Measurements from ENCODE around the gene SLC25A17. TPM values are rescaled to one million over a fixed set of nuclear protein-coding genes. Genes with fewer than 3 reads are reported as not detected.
A peak's percentile ranks its signal among the peaks of the same experiment; 100 is the strongest.
"Not testable (repeated sequence)": the region's sequence is repeated elsewhere in the genome, so short reads cannot be mapped to it uniquely, and the experiment has no call there.

Gene SLC25A17
- total and polyA plus RNA-seq, 2 donors (not counting 1 experiment from before 2014, with no cell fraction given) = 12.9 to 28.7 TPM

- TF ChIP-seq CTCF (conservative IDR thresholded peaks at IDR 0.05 in 1 of 2, IDR thresholded peaks at IDR 0.05 in 1 of 2; ENCODE audit: low read depth in 1 of 2, low read length in 2 of 2) (no peak), EZH2 (IDR thresholded peaks at IDR 0.05; ENCODE audit: low read length, missing control alignments) (no peak)
- Histone ChIP-seq H3K4me3 (replicated peaks in 1 of 4; ENCODE audit: control extremely low read depth in 1 of 4, insufficient read depth in 1 of 4, low read depth in 3 of 4, low read length in 4 of 4) (no peak overlapping the region), H3K9me3 (ENCODE audit: control insufficient read depth, insufficient read depth, low read depth, low read length) (no peaks in the 10 kb centered on the region), H4K20me1 (ENCODE audit: control insufficient read depth, extremely low read depth, insufficient read depth, low read length) (no peaks in the 10 kb centered on the region), H3K27me3 (ENCODE audit: control insufficient read depth, insufficient read depth, low read length) (no peaks in the 10 kb centered on the region), H3K4me1 (ENCODE audit: control insufficient read depth, extremely low read depth, insufficient read depth, low read length) (peaks cover 5% of the 10 kb centered on the region), H3K79me2 (ENCODE audit: control insufficient read depth, insufficient read depth, low read length) (no peaks in the 10 kb centered on the region), H3K36me3 (ENCODE audit: control insufficient read depth, insufficient read depth, low read length) (no peaks in the 10 kb centered on the region), H3K27ac (ENCODE audit: insufficient read depth, low read length) (no peak overlapping the region), H3K4me2 (ENCODE audit: extremely low read depth, insufficient read depth, low read length) (peak overlapping the region; percentile 41), H3K9ac (ENCODE audit: insufficient read depth, low read length) (no peak overlapping the region), H2AFZ (ENCODE audit: low read length) (no peak overlapping the region)
- DNase-seq (ENCODE audit: low read depth in 2 of 2) = peak; percentile 65 to 79
Observed at GRCh38 chr22:40721266-40721665, 97.9 kb downstream of the SLC25A17 start.

GRCh38 chr22:40720538-40721256 is 98.4 kb downstream of the SLC25A17 start:
- no peak overlapping the region for H2AFZ ChIP-seq (ENCODE audit: low read length)
- H3K9me3 ChIP-seq (ENCODE audit: control insufficient read depth, insufficient read depth, low read depth, low read length) = no peaks in the 10 kb centered on the region
- H3K4me3 ChIP-seq (replicated peaks in 1 of 4; ENCODE audit: control extremely low read depth in 1 of 4, insufficient read depth in 1 of 4, low read depth in 3 of 4, low read length in 4 of 4) = no peak overlapping the region
- no peaks in the 10 kb centered on the region for H3K36me3 ChIP-seq (ENCODE audit: control insufficient read depth, insufficient read depth, low read length)
- no peaks in the 10 kb centered on the region for H4K20me1 ChIP-seq (ENCODE audit: control insufficient read depth, extremely low read depth, insufficient read depth, low read length)
- peak; percentile 42 to 54 for DNase-seq (ENCODE audit: low read depth in 2 of 2)
- TF ChIP-seq EZH2 (IDR thresholded peaks at IDR 0.05; ENCODE audit: low read length, missing control alignments) (no peak), CTCF (conservative IDR thresholded peaks at IDR 0.05 in 1 of 2, IDR thresholded peaks at IDR 0.05 in 1 of 2; ENCODE audit: low read depth in 1 of 2, low read length in 2 of 2) (no peak)
- peak overlapping the region; percentile 41 for H3K4me2 ChIP-seq (ENCODE audit: extremely low read depth, insufficient read depth, low read length)
- H3K79me2 ChIP-seq (ENCODE audit: control insufficient read depth, insufficient read depth, low read length) = no peaks in the 10 kb centered on the region
- no peaks in the 10 kb centered on the region for H3K27me3 ChIP-seq (ENCODE audit: control insufficient read depth, insufficient read depth, low read length)
- no peak overlapping the region for H3K27ac ChIP-seq (ENCODE audit: insufficient read depth, low read length)
- peaks cover 5% of the 10 kb centered on the region for H3K4me1 ChIP-seq (ENCODE audit: control insufficient read depth, extremely low read depth, insufficient read depth, low read length)
- no peak overlapping the region for H3K9ac ChIP-seq (ENCODE audit: insufficient read depth, low read length)

DNA sequence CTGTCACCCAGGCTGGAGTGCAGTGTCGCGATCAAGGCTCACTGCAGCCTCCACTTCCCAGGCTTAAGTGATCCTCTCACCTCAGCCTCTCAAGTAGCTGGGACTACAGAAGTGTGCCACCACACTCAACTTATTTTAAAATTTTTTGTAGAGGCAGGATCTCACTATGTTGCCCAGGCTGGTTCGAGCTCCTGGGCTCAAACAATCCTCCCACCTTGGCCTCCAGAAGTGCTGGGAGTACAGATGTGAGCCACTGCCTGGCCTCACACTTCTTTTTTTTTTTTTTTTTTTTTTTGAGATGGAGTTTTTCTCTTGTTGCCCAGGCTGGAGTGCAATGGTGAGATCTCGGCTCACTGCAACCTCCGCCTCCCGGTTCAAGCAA is 99.0 kb downstream of the SLC25A17 start:
- not testable (repeated sequence) for H3K4me1 ChIP-seq (ENCODE audit: control insufficient read depth, extremely low read depth, insufficient read depth, low read length); H3K27me3 ChIP-seq (ENCODE audit: control insufficient read depth, insufficient read depth, low read length); H3K79me2 ChIP-seq (ENCODE audit: control insufficient read depth, insufficient read depth, low read length); H3K9ac ChIP-seq (ENCODE audit: insufficient read depth, low read length); H3K4me2 ChIP-seq (ENCODE audit: extremely low read depth, insufficient read depth, low read length); H3K27ac ChIP-seq (ENCODE audit: insufficient read depth, low read length); DNase-seq (ENCODE audit: low read depth in 2 of 2); H4K20me1 ChIP-seq (ENCODE audit: control insufficient read depth, extremely low read depth, insufficient read depth, low read length); H3K9me3 ChIP-seq (ENCODE audit: control insufficient read depth, insufficient read depth, low read depth, low read length); H3K4me3 ChIP-seq (replicated peaks in 1 of 4; ENCODE audit: control extremely low read depth in 1 of 4, insufficient read depth in 1 of 4, low read depth in 3 of 4, low read length in 4 of 4); H2AFZ ChIP-seq (ENCODE audit: low read length); H3K36me3 ChIP-seq (ENCODE audit: control insufficient read depth, insufficient read depth, low read length)

Other genes starting within 250 kb of the SLC25A17 start
- gene MRTFA, start 182.6 kb downstream of the SLC25A17 start, total RNA-seq = 13.4 and 23.0 TPM in 2 replicates
- 7.5 and 7.6 TPM in 2 replicates for gene MRTFA, start 182.6 kb downstream of the SLC25A17 start, polyA plus RNA-seq
- gene MCHR1, start 139.9 kb downstream of the SLC25A17 start, total RNA-seq = 0.51 and 0.99 TPM in 2 replicates
- gene MCHR1, start 139.9 kb downstream of the SLC25A17 start, polyA plus RNA-seq = 0.20 and 0.94 TPM in 2 replicates
- 239 and 293 TPM in 2 replicates for gene ST13, start 37.3 kb upstream of the SLC25A17 start, total RNA-seq
- 199 and 266 TPM in 2 replicates for gene ST13, start 37.3 kb upstream of the SLC25A17 start, polyA plus RNA-seq
- 7.7 and 9.1 TPM in 2 replicates for gene XPNPEP3, start 37.8 kb upstream of the SLC25A17 start, total RNA-seq
- gene XPNPEP3, start 37.8 kb upstream of the SLC25A17 start, polyA plus RNA-seq = 15.2 and 16.2 TPM in 2 replicates
- gene DNAJB7, start 42.8 kb upstream of the SLC25A17 start, total RNA-seq = not detected in 2 replicates
- not detected in 2 replicates for gene DNAJB7, start 42.8 kb upstream of the SLC25A17 start, polyA plus RNA-seq
- gene RBX1, start 132.0 kb upstream of the SLC25A17 start, total RNA-seq = 48.8 and 53.2 TPM in 2 replicates
- gene RBX1, start 132.0 kb upstream of the SLC25A17 start, polyA plus RNA-seq = 89.6 and 94.6 TPM in 2 replicates

Data from fibroblast of lung (primary cell).